ENCODE results near the gene CMTM6. TPM values are rescaled to one million over a fixed set of nuclear protein-coding genes. Genes with fewer than 3 reads are reported as not detected.
"Not testable (repeated sequence)": the region's sequence is repeated elsewhere in the genome, so short reads cannot be mapped to it uniquely, and the experiment has no call there.

The CMTM6 gene
- total and polyA plus RNA-seq, 4 donors: 27.1 to 97.4 (median 72.2) TPM

DNA sequence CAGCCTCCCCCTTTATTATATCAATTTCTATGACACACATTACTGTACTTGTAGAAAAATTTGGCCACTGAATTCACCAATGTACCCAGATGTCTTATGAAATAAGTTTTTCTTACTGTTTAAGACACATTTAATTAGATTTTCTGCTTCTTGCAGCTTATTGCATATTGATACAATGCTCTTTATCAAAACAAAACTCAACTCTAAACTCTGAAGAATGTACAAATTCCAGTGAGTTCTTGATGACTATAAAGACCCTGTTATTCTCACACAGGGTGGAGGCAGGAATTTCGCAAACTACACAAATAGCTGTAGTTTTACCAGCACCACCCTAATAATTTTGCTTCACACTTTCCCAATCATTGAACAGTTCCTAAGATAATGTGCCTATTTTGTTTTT is 22.0 kb downstream of the CMTM6 start:
- ATAC-seq (ENCODE audit: insufficient read depth, low FRiP score) (no peak), DNase-seq (no peak)
- Histone ChIP-seq H3K36me3 (ENCODE audit: control insufficient read depth in 4 of 4, insufficient read depth in 4 of 4, low read length in 4 of 4) (peaks cover 5 to 13% (median 9%) of the 10 kb centered on the region in 4 donors), H3K4me1 (ENCODE audit: control insufficient read depth in 5 of 5, insufficient read depth in 5 of 5, low read length in 5 of 5) (peaks cover 0 to 3% (median 0%) of the 10 kb centered on the region in 5 donors), H3K9me3 (ENCODE audit: control insufficient read depth in 4 of 4, insufficient read depth in 3 of 4, low read length in 3 of 4) (no peaks in the 10 kb centered on the region), H3K27ac (ENCODE audit: low read depth in 1 of 2, low read length in 1 of 2) (no peak overlapping the region), H3K9ac (ENCODE audit: insufficient read depth in 1 of 2, low read length in 2 of 2) (no peak overlapping the region), H3K4me3 (no peak overlapping the region), H3K27me3 (ENCODE audit: control insufficient read depth in 3 of 3, insufficient read depth in 3 of 3, low read length in 2 of 3) (no peaks in the 10 kb centered on the region)
- WGBS, 2 donors: 97 to 98% methylated on average over 1 of the region's 1 CpG
- no peak for TF ChIP-seq CTCF (IDR thresholded peaks at IDR 0.05; ENCODE audit: control extremely low read depth, extremely low read depth)

DNA sequence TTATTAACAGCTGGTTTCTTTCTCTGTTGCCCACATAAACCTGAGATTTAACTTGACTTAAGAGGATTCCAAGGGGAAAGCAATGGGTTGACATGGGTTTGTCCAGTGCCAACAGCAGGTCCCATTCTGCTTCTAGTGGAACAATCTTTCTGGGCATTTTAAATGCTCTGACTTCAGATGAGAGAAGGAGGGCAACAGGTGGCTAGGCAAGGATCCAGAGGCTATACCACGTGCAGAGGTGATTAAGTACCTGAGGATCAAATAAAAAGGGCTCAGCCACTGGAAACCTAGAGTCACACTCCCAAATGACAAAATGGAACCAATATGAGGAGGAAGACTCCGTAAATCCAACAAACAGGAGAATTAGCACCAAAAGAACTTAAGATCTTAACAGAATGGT is 28.5 kb downstream of the CMTM6 start:
- no peak for ATAC-seq (ENCODE audit: insufficient read depth, low FRiP score)
- peaks cover 0 to 5% (median 2%) of the 10 kb centered on the region in 4 donors for H3K36me3 ChIP-seq (ENCODE audit: control insufficient read depth in 4 of 4, insufficient read depth in 4 of 4, low read length in 4 of 4)

GRCh38 chr3:32472151-32472550 is 30.5 kb downstream of the CMTM6 start:
- not testable (repeated sequence) for H3K9me3 ChIP-seq (ENCODE audit: control insufficient read depth in 4 of 4, insufficient read depth in 3 of 4, low read length in 3 of 4); H3K27ac ChIP-seq (ENCODE audit: low read depth in 1 of 2, low read length in 1 of 2); H3K27me3 ChIP-seq (ENCODE audit: control insufficient read depth in 3 of 3, insufficient read depth in 3 of 3, low read length in 2 of 3); ATAC-seq (ENCODE audit: insufficient read depth, low FRiP score); H3K36me3 ChIP-seq (ENCODE audit: control insufficient read depth in 4 of 4, insufficient read depth in 4 of 4, low read length in 4 of 4); H3K4me3 ChIP-seq; DNase-seq; H3K9ac ChIP-seq (ENCODE audit: insufficient read depth in 1 of 2, low read length in 2 of 2)
- WGBS, 2 donors: 94 to 95% methylated on average over 12 of the region's 12 CpGs
- H3K4me1 ChIP-seq (ENCODE audit: control insufficient read depth in 5 of 5, insufficient read depth in 5 of 5, low read length in 5 of 5): peaks cover 0 to 10% (median 0%) of the 10 kb centered on the region in 5 donors

More for the DNA sequence above, 28.5 kb downstream of the CMTM6 start:
- DNase-seq: no peak
- no peak for TF ChIP-seq CTCF (IDR thresholded peaks at IDR 0.05; ENCODE audit: control extremely low read depth, extremely low read depth)
- H3K27ac ChIP-seq (ENCODE audit: low read depth in 1 of 2, low read length in 1 of 2): no peak overlapping the region
- no peaks in the 10 kb centered on the region for H3K9me3 ChIP-seq (ENCODE audit: control insufficient read depth in 4 of 4, insufficient read depth in 3 of 4, low read length in 3 of 4)
- 94 to 98% methylated on average over 2 of the region's 2 CpGs for WGBS, 2 donors
- no peak overlapping the region for H3K9ac ChIP-seq (ENCODE audit: insufficient read depth in 1 of 2, low read length in 2 of 2)
- no peaks in the 10 kb centered on the region for H3K27me3 ChIP-seq (ENCODE audit: control insufficient read depth in 3 of 3, insufficient read depth in 3 of 3, low read length in 2 of 3)
- H3K4me1 ChIP-seq (ENCODE audit: control insufficient read depth in 5 of 5, insufficient read depth in 5 of 5, low read length in 5 of 5): peaks cover 0 to 9% (median 0%) of the 10 kb centered on the region in 5 donors
- H3K4me3 ChIP-seq: no peak overlapping the region

- 72 to 79% methylated on average over 3 of the region's 3 CpGs for WGBS, 2 donors
- H3K9me3 ChIP-seq (ENCODE audit: control insufficient read depth in 4 of 4, insufficient read depth in 3 of 4, low read length in 3 of 4): no peaks in the 10 kb centered on the region
- peaks cover 0 to 9% (median 0%) of the 10 kb centered on the region in 5 donors for H3K4me1 ChIP-seq (ENCODE audit: control insufficient read depth in 5 of 5, insufficient read depth in 5 of 5, low read length in 5 of 5)
- DNase-seq: no peak
- H3K27me3 ChIP-seq (ENCODE audit: control insufficient read depth in 3 of 3, insufficient read depth in 3 of 3, low read length in 2 of 3): no peaks in the 10 kb centered on the region
- peaks cover 0 to 10% (median 4%) of the 10 kb centered on the region in 4 donors for H3K36me3 ChIP-seq (ENCODE audit: control insufficient read depth in 4 of 4, insufficient read depth in 4 of 4, low read length in 4 of 4)
- ATAC-seq (ENCODE audit: insufficient read depth, low FRiP score): no peak
- H3K9ac ChIP-seq (ENCODE audit: insufficient read depth in 1 of 2, low read length in 2 of 2): no peak overlapping the region
- TF ChIP-seq CTCF (IDR thresholded peaks at IDR 0.05; ENCODE audit: control extremely low read depth, extremely low read depth): no peak
- H3K4me3 ChIP-seq: no peak overlapping the region
- H3K27ac ChIP-seq (ENCODE audit: low read depth in 1 of 2, low read length in 1 of 2): no peak overlapping the region
Measured at GRCh38 chr3:32471246-32471645, 31.4 kb downstream of the CMTM6 start.
